GM11168 (cell line): ENCODE results near the gene CTDP1.

ENCODE experiments used
- in situ Hi-C: fragments of 300-500 bp; cut with MboI; formaldehyde crosslinking; loops from one replicate; pipeline ENCODE4 v1.12.0; 2022; ENCODE audit warnings: low sequenced_read_pairs; ENCODE audit not compliant: unreplicated experiment

Gene CTDP1, protein sequence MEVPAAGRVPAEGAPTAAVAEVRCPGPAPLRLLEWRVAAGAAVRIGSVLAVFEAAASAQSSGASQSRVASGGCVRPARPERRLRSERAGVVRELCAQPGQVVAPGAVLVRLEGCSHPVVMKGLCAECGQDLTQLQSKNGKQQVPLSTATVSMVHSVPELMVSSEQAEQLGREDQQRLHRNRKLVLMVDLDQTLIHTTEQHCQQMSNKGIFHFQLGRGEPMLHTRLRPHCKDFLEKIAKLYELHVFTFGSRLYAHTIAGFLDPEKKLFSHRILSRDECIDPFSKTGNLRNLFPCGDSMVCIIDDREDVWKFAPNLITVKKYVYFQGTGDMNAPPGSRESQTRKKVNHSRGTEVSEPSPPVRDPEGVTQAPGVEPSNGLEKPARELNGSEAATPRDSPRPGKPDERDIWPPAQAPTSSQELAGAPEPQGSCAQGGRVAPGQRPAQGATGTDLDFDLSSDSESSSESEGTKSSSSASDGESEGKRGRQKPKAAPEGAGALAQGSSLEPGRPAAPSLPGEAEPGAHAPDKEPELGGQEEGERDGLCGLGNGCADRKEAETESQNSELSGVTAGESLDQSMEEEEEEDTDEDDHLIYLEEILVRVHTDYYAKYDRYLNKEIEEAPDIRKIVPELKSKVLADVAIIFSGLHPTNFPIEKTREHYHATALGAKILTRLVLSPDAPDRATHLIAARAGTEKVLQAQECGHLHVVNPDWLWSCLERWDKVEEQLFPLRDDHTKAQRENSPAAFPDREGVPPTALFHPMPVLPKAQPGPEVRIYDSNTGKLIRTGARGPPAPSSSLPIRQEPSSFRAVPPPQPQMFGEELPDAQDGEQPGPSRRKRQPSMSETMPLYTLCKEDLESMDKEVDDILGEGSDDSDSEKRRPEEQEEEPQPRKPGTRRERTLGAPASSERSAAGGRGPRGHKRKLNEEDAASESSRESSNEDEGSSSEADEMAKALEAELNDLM

DNA sequence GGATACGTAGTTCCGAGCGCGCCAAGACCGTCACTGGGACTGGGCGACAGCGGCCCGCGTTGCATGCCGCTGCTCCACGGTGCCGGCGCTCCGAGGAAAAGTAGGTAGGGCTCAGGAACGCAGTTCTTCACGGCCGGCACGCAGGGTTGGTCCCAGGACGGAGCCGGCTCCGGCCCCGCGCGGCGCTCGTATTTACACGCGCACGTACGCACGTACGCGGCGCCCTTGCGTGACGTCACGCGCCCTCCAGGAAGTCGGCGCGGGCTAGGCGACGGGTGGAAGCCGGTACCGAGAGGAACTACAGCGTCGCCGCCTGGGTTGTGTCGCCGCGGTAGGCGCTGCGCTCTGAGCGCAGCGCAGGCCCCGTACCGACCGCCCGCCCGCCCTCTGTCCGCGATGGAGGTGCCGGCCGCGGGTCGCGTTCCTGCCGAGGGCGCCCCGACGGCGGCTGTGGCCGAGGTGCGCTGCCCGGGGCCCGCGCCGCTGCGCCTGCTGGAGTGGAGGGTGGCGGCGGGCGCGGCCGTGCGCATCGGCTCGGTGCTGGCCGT, at the start of gene CTDP1:
Gene CTDP1 (plus strand): TSS at position 252 of the 548 bp plus-strand sequence. CDS start 145 bp downstream, at position 397.
- in situ Hi-C loops: no loop called here

DNA sequence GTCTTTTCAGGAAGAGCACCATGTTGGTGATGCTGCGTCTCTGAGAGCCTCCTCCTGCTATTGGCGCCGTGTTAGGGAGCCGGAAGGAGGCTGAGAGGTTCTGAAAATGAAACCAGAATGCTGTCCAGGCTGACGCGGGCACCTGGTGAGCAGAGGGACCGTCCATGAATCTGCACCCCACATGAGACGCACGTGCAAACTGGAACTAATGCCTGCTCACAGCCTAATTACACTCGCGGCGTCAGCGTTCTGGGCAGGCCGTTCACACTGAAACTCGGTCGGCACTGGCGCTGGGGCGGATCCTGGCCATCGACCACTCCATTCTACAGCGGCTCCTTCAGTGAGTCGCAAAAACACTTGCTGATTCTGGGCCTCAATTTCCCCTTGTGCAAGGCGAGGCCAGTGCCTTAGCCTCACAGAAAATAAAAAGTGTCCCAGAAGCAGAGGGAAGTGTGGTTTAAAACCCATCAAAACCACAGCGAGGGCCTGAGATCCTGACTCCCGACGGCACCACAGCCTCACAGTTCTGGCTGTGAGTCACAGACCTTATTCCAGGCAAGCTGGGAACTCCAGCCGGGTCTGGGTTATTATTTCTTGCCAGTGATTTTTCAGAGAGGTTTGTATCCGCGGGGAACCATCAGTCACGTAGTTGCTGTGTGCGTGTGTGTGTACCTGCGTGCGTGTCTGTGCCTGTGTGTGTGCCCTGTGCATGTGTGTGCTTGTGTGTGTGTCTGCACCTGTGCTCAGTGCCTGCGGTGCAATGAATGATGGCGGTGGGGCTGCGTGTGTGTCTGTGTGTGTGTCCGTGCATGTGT, 49.1 kb upstream of the CTDP1 start:
- in situ Hi-C loops: loop anchor here (25.0 kb wide), 1 partner anchor 243 kb away; the partner anchor contains the start of gene NFATC1

DNA sequence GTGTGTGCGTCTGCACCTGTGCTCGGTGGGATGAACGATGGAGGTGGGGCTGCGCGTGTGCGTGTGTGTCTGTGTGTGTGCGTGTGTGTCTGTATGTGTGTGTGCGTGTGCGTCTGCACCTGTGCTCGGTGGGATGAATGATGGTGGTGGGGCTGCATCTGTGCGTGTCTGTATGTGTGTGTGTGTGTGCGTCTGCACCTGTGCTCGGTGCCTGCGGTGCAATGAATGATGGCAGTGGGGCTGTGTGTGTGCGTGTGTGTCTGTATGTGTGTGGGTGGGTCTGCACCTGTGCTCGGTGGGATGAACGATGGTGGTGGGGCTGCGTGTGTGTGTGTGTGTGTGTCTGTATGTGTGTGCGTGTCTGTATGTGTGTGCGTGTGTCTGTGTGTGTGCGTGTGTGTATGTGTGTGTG, 48.5 kb upstream of the CTDP1 start:
- in situ Hi-C loops: loop anchor here (25.0 kb wide), 1 partner anchor 244 kb away; the partner anchor contains the start of gene NFATC1

DNA sequence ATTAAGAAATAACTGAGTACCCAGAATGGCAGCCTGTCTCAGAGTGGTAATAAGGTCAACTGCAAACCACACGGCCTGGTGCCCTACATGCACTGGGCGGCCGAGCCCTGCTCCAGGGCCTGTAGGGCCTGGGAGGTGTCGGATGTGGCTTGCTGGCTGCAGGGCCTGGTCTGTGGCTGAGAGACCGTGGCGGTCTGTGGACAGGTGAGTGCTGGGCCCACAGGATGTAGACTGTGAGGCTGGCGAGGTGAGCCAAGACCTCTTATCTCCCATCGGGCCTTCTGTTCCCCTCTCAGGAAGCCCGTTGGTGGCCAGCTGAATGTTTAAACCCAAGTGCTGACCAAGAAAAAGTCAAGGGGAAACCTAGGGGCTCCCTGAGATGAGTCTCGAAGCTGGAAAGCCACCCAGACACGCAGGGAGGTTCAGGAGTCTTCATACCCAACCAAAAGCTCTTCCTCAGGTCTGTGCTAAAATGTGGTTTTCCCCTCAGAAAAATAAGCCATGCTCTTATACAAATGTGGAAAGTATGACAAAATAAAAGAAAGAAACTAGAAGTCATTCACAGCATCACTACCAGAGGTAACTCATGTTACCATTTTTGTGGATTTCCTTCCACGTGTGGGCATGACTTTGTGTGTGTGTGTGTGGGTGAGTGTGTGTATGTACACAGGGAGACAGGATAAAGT, 47.7 kb upstream of the CTDP1 start:
- in situ Hi-C loops: loop anchor here (25.0 kb wide), 1 partner anchor 245 kb away; the partner anchor contains the start of gene NFATC1

DNA sequence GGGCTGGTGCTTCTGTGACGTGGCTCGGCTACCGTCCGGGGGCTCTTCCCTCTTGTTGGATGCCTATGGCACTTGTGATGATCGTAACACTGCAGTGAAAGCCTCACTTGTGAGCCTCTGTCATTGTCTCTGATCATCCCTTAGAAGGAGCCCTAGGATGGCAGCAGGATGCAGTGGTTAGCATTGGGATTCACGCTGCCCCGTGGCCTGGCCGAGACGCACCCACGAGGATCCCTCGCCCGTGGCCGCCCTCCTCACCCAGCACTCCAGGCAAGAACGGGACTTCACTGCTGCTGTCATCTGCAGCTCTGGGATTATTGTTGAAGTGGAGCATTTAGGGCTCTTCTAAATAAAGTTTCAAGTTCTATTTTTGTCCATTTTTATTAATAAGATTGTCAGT, 46.8 kb upstream of the CTDP1 start:
- in situ Hi-C loops: loop anchor here (25.0 kb wide), 1 partner anchor 245 kb away; the partner anchor contains the start of gene NFATC1

DNA sequence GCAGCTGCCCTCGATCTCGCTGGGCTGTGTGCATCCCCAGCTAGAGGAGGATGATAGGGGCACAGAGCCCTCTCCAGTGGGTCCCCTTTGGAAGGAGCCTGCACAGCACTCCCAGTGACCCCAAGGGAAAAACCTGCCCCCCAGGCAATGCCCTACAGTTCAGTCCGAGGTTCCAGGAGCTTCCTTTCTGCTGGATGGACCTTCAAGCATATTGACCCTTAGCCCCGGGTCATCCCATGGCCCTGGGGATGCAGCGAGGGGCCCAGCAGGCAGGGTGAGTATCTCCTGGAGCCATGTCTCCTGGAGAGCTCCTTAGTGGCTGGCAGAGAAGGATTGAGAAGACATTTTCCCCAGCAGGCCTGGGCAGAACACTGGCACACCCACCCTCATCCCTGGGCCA, 45.4 kb upstream of the CTDP1 start:
- in situ Hi-C loops: loop anchor here (25.0 kb wide), 1 partner anchor 247 kb away; the partner anchor contains the start of gene NFATC1

DNA sequence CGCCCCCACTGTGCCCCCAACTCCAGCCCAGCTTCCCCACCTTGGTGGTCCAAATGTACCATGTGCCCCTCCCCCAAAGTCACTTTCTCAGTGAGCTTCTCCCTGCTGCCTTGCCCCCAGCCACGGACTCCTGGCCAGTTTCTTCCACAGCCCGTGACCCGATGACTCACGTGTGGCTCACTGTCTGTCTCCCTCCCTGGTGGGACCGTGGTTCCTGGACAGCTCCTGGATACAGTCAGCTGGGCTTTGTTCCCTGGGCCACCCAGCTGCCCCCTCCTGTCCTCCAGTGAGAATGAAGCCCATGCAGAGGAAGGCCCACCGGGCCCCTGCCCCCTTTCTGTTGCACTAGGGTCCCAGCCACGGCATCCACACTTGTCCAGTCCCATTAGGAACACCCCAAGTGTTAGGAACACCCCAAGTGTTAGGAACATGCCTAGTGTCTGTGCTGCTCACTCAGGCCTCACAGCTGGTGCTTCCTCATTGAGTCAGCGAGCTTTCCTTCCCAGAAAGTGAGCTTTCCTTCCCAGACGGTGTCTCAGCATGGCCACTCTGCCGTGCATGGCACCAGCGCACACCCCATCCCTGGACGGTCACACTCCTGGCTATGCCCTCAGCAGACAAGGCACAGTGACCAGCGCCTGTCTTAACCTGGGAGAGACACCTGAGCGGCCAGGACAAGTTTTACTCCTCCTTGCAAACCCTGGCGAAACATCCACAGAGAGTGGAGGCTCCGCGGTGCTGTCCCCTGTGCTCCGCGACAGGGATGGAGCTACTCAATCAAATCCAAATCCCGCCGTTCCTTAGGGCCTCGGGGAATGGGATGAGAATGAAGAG, 44.8 kb upstream of the CTDP1 start:
- in situ Hi-C loops: loop anchor here (25.0 kb wide), 1 partner anchor 248 kb away; the partner anchor contains the start of gene NFATC1

DNA sequence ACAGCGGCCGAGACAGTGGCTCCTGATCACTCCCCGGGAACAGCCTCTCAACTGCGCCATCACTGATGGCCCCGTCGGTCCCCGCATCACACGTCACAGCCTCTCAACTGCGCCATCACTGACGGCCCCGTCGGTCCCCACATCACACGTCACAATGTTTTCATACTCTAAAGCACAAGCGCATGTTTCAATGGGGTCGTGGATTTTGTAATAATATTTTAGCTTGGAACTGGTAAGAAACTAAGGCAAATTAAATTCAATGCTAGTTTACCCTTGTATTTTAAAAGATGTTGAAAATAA, 44.2 kb upstream of the CTDP1 start:
- in situ Hi-C loops: loop anchor here (25.0 kb wide), 1 partner anchor 248 kb away; the partner anchor contains the start of gene NFATC1

DNA sequence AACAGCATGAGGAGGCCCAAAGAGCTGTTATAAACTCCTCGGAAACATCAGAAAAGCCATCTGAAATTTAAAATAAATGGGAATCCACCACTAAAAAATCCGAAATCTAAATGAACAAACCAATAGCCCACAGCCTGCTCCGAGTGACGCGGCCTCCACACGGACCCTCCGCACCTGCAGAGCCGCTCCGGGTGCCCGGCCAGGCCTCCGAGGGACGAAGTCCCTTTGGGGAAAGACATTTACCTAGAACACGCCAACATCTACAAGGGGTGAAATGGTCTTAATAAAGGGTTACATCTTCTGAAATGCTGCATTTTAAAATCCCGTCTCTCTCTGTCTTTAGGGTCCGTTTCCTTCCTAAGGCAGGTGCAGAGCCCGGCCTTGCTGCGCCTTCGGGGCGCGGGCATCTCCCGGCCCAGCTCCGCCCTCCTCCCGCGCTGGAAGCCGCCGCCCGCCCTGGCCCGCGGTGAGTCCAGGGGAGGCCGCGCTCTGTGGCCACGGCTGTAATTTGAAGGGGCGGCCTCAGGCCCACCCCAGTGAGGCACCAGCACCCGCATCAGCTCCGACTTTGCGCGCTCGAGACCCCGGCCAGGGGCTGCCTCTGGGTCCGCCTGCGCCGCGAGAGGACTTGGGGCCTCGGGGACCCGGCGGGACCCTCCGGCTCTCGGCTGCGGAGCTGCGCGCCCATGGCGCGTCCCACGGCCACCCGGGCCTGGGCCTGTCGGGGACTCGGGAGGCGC, 42.3 kb upstream of the CTDP1 start:
- in situ Hi-C loops: loop anchor here (25.0 kb wide), 1 partner anchor 250 kb away; the partner anchor contains the start of gene NFATC1

DNA sequence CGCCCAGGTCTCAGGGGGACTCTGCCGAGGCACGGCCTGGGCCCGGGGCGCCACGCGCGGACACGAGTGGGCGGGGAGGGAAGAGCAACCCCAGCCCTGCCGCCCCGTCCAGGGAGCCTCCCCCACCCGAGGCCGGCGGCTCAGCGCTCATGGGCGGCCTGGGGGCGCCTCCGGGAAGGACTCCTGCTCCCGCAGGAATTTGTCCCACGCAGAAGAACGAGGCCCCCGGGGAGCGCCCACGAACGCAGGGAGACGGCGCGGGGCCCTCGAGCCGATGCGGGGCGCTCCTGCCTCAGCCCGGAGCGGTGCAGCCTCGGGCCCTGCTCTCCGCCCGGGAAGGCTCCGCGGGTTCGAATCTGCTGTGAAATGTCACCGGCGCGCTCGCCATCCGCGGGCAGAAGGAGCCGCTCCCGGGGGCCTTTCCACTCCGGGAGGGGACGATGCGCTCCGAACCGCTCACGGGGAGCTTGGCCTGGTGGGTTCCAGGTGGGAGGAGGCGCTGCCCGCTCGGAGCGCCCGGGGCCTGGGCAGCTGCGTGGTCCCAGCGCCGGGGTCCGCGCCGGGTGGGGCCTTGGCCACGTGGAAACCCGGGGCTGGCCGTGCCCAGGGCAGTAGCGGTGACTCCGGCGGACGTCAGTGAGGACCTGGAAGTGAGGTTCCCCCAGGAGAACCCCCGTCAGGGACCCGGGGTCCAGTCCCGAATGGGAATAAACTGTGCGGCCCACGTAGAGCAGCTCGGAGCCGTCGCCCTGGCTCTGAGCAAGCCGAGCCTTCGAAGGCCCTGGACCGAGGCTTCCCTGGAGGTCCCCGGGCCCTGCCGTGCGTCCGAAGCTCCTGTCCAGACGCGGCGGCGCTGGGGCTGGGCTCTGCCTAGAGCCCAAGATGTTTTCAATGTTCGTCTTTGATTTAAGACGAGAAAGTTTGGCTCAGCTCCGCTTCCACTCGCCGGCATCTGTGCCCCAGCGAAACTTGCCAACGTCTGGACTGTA, 41.4 kb upstream of the CTDP1 start:
- in situ Hi-C loops: loop anchor here (25.0 kb wide), 1 partner anchor 251 kb away; the partner anchor contains the start of gene NFATC1

DNA sequence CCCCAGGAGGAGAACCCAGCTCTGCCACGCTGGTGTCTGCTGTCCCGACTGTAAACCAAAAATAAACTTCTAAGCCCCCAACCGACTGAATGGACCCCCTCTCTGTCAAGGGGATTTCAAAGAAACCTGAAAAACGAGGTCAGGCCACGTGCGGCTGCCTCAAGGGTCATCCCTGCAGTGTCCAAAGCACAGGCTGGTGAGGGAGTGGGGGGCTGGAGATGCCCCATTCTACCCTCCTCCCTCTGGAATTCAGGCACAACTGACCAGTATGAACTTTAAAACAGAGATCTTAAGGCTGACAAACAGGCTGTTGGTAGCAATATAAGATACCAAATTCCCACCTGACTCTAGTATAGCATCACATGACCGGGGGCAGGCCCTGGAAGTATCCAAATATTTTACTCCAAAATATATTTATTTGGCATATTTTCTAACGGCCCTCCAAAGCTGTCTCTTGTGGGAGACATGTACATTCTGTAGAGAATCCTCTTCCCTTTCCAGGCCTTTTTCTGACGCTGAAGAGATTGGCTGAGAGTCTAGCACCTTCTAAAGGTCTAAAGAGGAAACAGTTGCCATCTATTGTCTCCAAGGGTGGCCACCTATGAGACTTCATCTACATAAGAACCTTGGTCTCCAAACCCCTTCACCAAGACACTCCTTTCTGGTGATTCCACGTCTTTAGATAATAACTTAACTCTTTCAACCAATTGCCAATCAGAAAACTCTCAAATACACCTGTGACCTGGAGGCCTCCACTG, 40.4 kb upstream of the CTDP1 start:
- in situ Hi-C loops: loop anchor here (25.0 kb wide), 1 partner anchor 252 kb away; the partner anchor contains the start of gene NFATC1

DNA sequence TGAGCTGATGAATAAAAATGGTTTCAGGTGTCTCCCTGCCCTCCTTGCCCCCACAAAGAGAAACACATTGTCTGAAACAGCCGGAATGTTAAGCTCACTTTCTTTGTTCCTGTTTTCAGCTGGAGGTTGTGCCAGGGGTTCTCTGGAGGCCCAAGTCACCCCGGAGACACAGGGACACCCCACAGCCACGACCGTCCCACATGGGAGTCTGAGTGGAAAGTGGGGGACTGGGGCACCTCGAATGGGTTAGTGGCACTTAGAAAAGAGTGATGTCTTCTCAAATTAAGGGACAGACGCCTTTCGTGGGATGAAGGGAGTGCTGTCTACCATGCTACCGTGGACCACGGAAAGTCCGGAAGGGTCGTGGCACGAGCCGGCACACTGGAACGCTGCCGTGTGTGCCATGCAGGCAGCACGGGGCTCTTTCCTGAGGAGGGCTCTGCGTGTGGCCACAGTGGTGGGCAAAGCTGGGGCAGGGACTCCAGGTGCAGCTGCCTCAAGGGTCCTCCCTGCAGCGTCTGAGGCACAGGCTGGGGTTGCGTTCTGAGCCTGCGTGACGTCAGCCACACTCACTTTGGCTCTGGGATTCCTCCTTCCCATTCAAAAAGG, 39.4 kb upstream of the CTDP1 start:
- in situ Hi-C loops: loop anchor here (25.0 kb wide), 1 partner anchor 253 kb away; the partner anchor contains the start of gene NFATC1

DNA sequence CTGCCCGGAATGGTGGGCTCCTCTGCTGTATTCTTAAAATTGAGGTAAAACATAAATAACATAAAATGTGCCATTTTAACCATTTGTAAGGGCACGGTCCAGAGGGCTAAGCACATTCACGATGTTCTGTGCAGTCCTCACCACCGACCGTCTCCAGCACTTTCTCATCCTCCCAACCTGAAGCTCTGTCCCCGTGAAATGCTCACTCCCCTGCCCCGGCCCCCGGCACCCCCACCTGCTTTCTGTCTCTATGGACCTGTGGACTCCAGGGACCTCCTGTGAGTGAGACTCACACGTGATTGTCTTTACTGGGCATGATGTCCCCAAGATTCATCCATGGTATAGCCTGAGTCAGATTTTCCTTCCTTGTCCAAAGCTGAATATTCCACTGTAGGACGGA, 38.7 kb upstream of the CTDP1 start:
- in situ Hi-C loops: loop anchor here (25.0 kb wide), 1 partner anchor 254 kb away; the partner anchor contains the start of gene NFATC1

DNA sequence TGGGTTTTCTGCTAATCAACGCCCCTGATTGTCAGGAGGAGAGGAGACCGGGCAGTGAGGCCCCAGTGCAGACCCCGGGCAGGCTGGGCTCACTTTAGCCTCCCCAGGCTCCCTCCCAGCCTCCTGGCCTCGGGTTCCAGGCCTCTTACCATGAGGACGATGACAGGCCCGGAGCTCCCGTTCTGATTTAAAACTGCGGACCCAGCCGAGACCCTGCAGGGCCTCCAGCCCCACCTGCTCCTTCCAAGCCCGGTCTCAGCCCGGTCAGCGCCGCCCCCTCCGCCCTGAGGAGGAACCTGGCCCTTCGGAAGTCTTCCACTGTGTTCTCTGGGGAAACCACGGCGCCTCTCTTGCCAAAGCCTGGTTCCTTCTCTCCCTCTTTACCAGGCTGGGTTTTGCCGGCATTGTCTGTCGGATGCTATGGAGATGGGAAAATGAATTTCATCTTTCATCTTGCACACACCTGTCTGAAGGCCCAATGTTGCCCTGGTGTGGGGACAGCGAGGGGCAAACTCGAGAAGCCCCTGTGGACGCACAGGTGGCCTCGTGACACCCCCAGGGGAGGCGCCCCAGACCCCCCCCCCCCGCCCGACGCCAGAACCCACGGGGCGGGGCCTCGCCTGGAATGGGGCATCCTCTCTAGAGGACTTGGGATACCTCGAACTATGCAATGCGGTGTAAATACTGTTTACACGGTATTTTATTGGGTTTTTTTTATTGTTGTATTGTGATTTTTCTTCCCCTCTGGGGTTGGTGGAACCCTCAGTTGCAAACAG, 37.7 kb upstream of the CTDP1 start:
- in situ Hi-C loops: loop anchor here (25.0 kb wide), 1 partner anchor 255 kb away; the partner anchor contains the start of gene NFATC1
